Fibroblast of skin of back (primary cell): ENCODE results near the gene PILRA.
A peak's percentile ranks its signal among the peaks of the same experiment; 100 is the strongest.
"Not testable (repeated sequence)": the region's sequence is repeated elsewhere in the genome, so short reads cannot be mapped to it uniquely, and the experiment has no call there.

ENCODE experiments used
- DNase-seq: peaks from one replicate; pipeline ENCODE4 v3.0.0-alpha.2; 2013

The PILRA gene

DNA sequence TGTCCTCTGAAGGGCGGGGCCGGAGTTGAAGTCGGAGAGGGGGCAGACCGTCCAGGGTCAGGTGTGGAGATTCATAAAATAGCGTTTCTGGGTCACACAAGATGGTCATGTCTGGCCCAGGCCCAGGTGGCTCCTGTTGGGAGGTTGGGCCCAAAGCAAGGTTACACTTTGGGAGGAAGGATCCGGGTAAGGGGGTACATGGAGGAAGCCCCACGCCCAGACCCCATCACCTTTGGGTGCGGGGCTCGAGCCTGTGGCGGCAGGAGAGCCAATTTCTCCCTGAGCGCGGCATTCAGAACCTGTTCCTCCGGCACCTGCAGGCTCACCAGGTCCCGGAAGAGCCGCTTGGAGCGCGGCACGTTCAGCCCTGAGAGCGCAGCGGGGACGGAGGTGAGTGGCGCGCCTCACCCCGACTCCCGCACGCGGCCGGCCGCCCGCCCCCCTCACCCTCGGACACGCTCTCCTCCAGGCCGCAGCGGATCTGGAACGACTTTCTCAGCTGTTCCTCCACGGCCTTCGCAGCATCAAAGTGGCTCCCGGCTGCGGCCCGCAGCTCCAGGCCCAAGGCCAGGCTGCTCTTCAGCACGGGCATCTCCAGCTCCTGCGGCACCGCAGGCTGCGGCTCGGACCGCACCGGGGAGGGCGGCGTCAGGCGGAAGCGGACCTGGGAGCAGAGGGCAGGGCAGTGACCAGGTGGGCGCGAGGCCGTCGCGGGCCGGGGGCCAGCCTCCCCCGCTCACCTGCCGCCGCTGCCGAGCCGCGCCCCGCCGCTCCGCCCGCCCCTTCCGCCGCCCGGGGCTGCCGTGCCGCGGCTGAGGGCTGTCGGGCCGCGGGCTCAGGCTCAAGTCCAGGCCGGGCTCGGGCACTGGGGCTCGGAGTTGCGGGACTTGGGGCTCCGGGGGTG, 62.4 kb downstream of the PILRA start:
- no peak for DNase-seq

DNA sequence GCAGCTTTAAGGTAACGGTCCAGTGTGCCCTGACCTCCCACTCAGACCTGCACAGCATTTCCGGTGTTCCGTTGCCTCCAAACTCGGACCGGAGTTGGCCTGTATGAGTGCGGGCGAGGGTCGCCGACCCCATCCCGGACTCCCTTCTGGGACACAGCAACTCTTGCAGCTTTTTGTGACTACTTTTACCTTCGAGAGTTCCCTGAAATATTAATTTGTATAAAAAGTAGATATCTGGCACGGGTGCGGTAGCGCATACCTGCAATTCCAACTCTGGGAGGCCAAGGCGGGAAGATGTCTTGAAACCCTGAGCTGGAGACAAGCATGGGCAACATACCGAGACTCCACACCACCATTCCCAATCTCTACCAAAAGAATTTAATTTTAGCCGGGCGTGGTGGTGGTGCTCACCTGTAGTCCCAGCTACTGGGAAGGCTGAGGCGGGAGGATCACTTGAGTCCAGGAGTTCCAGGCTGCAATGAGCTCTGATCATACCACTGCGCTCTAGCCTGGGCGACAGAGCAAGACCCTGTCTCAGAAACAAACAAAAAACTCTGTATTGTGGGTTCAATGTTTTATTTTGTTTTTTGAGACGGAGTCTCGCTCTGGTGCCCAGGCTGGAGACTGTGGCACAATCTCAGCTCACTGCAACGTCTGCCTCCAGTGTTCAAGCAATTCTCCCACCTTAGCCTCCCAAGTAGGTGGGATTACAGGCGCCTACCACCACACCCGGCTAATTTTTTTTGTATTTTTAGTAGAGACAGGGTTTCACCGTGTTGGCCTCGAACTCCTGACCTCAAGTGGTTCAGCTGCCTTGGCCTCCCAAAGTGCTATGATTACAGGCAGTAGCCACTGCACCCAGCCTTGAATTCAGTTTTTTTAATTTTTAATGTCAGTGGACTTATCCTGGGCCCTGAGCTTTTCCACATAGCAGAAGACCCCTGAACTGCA, 64.1 kb downstream of the PILRA start:
- DNase-seq = no peak

DNA sequence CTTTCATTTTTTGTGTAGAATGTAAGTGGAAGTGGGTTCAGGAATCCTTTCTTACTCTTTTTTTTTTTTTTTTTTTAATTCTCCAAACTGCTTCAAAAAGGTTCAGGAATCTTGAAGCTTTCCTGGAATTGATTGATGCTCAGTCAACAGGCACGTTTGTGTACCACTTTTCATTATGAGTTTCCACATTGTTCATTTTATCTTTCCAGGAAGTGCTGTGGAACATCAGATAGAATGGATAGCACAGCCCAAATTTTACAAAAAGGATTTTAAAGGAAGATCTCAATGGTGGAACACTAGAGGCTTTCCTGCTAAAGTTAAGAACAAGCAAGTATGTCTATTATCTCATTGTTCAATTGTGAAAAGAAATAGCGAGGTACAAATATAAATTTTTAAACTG, 64.9 kb downstream of the PILRA start:
- DNase-seq = no peak

DNA sequence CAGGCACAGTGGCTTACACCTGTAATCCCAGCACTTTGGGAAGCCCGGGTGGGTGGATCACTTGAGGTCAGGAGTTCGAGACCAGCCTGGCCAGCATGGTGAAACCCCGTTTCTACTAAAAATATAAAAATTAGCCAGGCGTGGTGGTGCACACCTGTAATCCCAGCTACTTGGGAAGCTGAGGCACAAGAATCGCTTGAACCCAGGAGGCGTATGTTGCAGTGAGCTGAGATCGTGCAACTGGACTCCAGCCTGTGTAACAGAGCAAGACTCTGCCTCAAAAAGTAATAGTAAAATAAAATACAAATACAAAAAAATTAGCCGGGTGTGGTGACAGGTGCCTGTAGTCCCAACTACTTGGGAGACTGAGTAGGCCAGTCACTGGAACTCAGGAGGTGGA, 65.4 kb downstream of the PILRA start:
- DNase-seq = not testable (repeated sequence)

DNA sequence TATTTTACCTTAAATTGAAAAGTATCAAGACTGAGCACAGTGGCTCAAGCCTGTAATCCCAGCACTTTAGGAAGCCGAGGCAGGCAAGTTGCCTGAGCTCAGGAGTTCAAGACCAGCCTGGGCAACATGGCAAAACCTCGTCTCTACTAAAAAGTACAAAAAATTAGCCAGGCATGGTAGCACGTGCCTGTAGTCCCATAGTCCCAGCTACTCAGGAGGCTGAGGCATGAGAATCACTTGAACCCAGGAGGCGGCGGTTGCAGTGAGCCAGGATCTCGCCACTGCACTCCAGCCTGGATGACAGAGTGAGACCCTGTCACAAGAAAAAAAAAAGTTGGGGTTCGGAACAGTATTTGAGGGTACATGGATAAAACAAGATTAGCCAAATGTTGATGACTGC, 66.0 kb downstream of the PILRA start:
- not testable (repeated sequence) for DNase-seq

DNA sequence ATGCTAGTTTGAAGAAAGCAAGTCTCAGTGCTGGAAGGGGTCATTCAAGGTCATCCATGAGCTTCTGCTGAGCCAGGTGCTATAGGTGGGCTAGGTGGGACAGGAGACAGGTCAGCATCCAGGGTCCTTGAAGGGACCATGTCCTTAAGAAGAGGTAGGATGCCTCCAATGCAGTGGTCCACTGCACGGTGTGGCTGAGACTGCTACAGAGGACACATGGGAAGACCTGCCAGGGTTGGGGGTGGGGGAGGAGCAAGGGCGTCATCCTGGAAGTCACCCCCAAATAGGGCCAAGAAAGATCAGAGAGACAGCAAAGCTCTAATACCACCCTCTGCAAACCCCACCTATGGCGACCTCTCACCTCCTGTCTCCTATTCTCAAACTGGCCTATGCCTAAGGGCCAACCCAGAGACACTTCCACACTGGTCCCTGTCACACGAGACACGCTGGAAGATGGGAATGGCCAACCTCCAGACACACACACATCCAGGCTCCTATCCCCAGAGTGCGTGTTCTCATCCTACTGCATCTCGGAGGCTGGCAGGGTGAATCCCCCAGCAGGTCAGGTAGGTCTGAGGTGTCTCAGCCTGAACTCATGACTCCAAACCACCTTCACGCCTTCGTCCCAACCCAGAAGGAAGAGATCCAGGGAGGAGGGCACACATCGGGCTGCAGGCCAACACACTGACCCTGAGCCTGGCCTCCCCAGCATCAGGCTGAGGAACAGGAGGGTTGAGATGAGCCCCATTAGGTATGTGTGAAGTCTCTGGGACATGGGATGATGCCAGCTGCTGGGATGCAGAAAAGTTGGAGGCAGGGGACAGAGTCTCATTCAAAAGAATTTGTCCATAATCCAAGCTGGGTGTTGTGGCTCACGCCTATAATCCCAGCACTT, 68.6 kb downstream of the PILRA start:
- no peak for DNase-seq

DNA sequence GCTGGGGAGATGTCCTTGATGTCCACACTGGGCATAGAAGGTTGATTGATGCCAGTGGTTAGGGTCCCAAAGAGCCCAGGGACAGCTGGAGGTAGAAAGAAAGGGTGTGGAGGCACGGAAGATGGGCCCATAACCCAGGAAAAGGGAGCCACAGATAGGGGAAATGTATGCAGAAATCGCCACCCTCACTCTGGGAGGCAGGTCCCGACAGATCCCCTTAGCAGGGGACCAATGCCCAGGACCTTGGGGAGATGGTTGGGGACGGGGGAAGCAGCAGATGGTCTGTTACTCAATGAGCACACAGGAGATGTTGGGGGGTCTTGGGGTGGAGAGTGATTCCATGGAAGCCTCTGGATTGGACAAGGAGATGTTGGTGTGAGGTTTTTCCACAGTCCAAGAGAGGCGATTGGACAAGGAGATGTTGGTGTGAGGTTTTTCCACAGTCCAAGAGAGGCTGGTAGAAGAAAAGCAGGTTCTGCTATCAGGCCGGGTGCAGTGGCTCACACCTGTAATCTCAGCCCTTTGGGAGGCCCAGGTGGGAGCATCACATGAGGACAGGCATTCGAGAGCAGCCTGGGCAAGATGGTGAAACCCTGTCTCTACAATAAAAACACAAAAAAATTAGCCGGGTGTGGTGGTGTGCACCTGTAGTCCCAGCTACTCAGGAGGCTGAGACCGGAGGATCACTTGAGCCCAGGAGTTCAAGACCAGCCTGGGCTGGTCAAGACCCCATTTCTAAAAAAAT, 70.0 kb downstream of the PILRA start:
- no peak for DNase-seq

DNA sequence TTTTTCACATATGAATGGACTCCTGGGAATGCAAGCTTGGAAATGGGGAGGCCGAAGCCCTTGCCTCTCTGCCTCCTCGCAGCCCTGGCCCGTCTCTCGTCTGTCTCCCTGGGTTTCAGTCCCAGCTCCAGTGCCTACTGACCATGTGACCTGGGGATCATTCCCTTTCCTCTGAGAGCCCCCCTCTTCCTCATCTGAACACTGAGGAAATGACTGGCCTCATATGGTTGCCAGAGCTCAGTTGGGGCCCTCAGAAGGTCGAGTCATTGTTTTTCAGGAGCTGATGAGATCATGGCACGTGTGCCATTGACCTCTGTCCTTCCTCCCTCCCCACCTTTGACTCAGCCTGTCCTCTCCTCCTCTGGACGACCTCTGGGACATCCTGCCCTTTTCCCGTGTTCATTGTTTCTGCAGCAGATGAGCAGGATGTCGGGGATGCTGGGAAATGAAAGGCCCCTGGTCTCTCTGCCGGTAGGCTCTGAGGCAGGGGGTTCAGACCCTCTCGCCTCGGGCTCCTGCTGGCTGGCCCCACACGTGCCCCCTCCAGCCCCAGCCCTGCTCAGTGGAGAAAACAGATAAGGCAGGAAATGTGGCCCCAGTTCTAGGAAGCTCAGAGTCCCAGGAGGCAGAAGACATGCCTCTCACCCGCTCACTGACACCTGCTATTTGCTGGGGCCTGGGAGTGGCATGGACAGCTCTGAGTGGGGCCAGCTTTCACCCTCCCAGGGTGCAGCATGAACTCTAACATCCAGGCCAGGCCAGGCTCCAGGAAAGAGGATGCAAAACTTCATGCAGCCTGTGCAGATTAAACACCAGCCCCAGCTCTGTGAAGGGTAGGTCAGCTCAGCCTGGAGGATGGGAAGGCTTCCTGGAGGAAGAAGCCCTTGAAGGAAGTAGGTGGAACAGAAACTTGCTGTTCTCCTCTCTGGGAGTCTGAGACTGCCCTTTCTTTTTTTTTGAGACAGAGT, 71.3 kb downstream of the PILRA start:
- DNase-seq = peak; percentile 63

DNA sequence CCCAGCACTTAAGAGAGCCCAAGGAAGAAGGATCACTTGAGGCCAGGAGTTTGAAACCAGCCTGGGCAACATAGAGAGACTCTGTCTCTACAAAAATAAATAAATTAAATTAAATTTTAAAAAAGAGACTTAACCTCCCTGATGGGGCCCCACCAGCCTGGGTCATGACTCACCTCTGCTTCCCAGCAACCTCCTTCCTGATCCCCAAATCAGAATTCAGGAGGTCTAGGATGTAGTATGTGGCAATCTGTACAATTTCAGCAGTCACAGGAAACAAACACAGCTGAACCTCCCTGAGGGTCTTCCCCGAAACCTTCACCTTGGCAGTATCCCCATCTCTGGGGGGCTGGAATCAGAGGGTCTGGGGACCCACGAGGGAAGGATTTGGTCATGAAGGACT, 72.8 kb downstream of the PILRA start:
- peak; percentile 32 for DNase-seq

DNA sequence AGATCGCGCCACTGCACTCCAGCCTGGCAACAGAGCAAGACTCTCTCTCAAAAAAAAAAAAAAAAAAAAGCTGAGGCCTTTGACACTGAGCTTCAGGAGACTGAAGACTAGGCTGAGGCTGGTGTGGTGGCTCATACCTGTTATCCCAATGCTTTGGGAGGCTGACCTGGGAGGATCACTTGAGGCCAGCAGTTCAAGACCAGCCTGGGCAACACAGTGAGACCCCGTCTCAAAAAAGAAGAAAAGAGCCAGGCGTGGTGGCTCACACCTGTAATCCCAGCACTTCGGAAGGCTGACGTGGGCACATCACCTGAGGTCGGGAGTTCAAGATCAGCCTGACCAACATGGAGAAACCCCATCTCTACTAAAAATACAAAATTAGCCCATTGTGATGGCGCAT, 74.1 kb downstream of the PILRA start:
- not testable (repeated sequence) for DNase-seq

DNA sequence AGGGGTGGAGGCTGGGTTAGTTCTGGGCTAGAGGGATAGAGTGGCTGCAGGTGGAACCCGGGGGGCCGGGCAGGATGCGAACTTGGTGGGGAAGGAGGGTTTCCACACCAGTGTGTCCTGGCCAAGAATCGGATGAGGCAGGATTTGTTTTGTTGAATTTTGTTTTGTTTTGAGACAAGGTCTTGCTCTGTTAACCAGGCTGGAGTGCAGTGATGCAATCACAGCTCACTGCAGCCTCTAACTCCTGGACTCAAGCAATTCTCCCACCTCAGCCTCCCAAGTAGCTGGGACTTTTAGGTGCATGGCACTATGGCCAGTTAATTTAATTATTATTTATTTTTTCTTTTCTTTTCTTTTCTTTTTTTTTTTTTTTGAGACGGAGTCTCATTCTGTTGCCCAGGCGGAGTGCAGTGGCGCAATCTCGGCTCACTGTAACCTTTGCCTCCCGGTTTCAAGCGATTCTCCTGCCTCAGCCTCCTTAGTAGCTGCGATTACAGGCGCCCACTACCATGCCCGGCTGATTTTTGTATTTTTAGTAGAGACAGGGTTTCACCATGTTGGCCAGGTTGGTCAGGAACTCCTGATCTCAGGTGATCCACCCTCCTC, 76.0 kb downstream of the PILRA start:
- no peak for DNase-seq
